Activated CD8-positive, alpha-beta memory T cell treated with anti-CD3 and anti-CD28 coated beads for 36 hours (primary cell): ENCODE measurements around the gene CENPL. TPM values are rescaled to one million over a fixed set of nuclear protein-coding genes. Genes with fewer than 3 reads are reported as not detected.
"Not testable (repeated sequence)": the region's sequence is repeated elsewhere in the genome, so short reads cannot be mapped to it uniquely, and the experiment has no call there.

Experiments used
- CTCF ChIA-PET: fragments of 350-600 bp; sonication (Branson Sonifier 250); formaldehyde crosslinking; loops from one replicate; lab custom pipeline; 2021; ENCODE audit warnings: antibody characterized with exemption; lab: Charles Lee
- POLR2A ChIA-PET: fragments of 350-600 bp; sonication (Branson Sonifier 250); formaldehyde crosslinking; loops from one replicate; lab custom pipeline; 2021; ENCODE audit warnings: antibody characterized with exemption; lab: Charles Lee
- total RNA-seq, 2 experiments: library from RNA; stranded (reverse); gene quantifications; one replicate each; pipeline ENCODE4 v1.2.3, GENCODE V29; 2021

CENPL gene
- total RNA-seq, 2 experiments from 2014 or later = 28.5 to 28.6 TPM

- POLR2A ChIA-PET = interaction anchor here (1.3 kb wide), 1 partner anchor 312 kb away, joined by 6 read pairs; no protein-coding TSS in a partner anchor
- CTCF ChIA-PET = not testable (repeated sequence)
Observed at GRCh38 chr1:173862146-173862768, 37.6 kb upstream of the CENPL start.

- POLR2A ChIA-PET = interaction anchor here (1.3 kb wide), 1 partner anchor 313 kb away, joined by 6 read pairs; no protein-coding TSS in a partner anchor
- CTCF ChIA-PET = no interaction called here
Observed at GRCh38 chr1:173861731-173862145, 37.1 kb upstream of the CENPL start.

- ChIA-PET CTCF (no interaction called here), POLR2A (interaction anchor here (0.7 to 1.9 kb wide), 4 partner anchors 8 to 36 kb away, joined by 3 to 9 read pairs (median 4); partner anchors contain the start of genes CENPL, DARS2, GAS5 and ZBTB37)
Observed at GRCh38 chr1:173860065-173860464, 35.4 kb upstream of the CENPL start.

- CTCF ChIA-PET = not testable (repeated sequence)
- POLR2A ChIA-PET = interaction anchor here (1.9 kb wide), 1 partner anchor 36 kb away, joined by 9 read pairs; the partner anchor contains the start of genes CENPL and DARS2
Observed at GRCh38 chr1:173859547-173859946, 34.9 kb upstream of the CENPL start.

- ChIA-PET CTCF (no interaction called here), POLR2A (interaction anchor here (0.5 to 1.2 kb wide), 2 partner anchors 24 to 121 kb away, joined by 3 to 4 read pairs; no protein-coding TSS in a partner anchor)
Observed at GRCh38 chr1:173857363-173857917, 32.8 kb upstream of the CENPL start.

- ChIA-PET POLR2A (interaction anchor here (1.2 kb wide), 1 partner anchor 24 kb away, joined by 3 read pairs; no protein-coding TSS in a partner anchor), CTCF (interaction anchor here (0.5 kb wide), 1 partner anchor 1073 kb away, joined by 3 read pairs; no protein-coding TSS in a partner anchor)
Observed at GRCh38 chr1:173856903-173857302, 32.2 kb upstream of the CENPL start.

- CTCF ChIA-PET = no interaction called here
- POLR2A ChIA-PET = interaction anchor here (1.2 kb wide), 1 partner anchor 23 kb away, joined by 3 read pairs; no protein-coding TSS in a partner anchor
Observed at GRCh38 chr1:173856014-173856413, 31.3 kb upstream of the CENPL start.

GRCh38 chr1:173853074-173853473 lies 28.4 kb upstream of the CENPL start:
- CTCF ChIA-PET = no interaction called here
- POLR2A ChIA-PET = no interaction called here

- CTCF ChIA-PET = interaction anchor here (0.6 kb wide), 1 partner anchor 1290 kb away, joined by 3 read pairs; no protein-coding TSS in a partner anchor
- POLR2A ChIA-PET = no interaction called here
Observed at GRCh38 chr1:173852105-173852504, 27.4 kb upstream of the CENPL start.

GRCh38 chr1:173832748-173833147 lies 8.1 kb upstream of the CENPL start:
- ChIA-PET POLR2A (no interaction called here), CTCF (no interaction called here)

- CTCF ChIA-PET = interaction anchor here (1.3 kb wide), 1 partner anchor 1083 kb away, joined by 3 read pairs; no protein-coding TSS in a partner anchor
- POLR2A ChIA-PET = interaction anchor here (0.6 kb wide), 1 partner anchor 14 kb away, joined by 3 read pairs; no protein-coding TSS in a partner anchor
Observed at GRCh38 chr1:173827611-173828010, 2.9 kb upstream of the CENPL start.

- POLR2A ChIA-PET = interaction anchor here (0.6 to 2.3 kb wide), 9 partner anchors 37 to 394 kb away, joined by 3 to 11 read pairs (median 6); partner anchors contain the start of genes GAS5, KLHL20, PRDX6 and ZBTB37
- CTCF ChIA-PET = interaction anchor here (0.9 to 2.0 kb wide), 5 partner anchors 10 to 394 kb away, joined by 3 to 14 read pairs (median 4); partner anchors contain the start of genes GAS5, KLHL20 and ZBTB37
Observed at GRCh38 chr1:173823781-173824314, 835 bp downstream of the CENPL start.

- ChIA-PET POLR2A (no interaction called here), CTCF (no interaction called here)
Observed at GRCh38 chr1:173821680-173822079, 3.0 kb downstream of the CENPL start.

- CTCF ChIA-PET = no interaction called here
- POLR2A ChIA-PET = no interaction called here
Observed at GRCh38 chr1:173818459-173818858, 6.2 kb downstream of the CENPL start.

- POLR2A ChIA-PET, CTCF ChIA-PET: not testable (repeated sequence)
Observed at GRCh38 chr1:173813654-173814053, 11.0 kb downstream of the CENPL start.

GRCh38 chr1:173802961-173803360 lies 21.7 kb downstream of the CENPL start:
- CTCF ChIA-PET = no interaction called here
- POLR2A ChIA-PET = no interaction called here

- POLR2A ChIA-PET, CTCF ChIA-PET: not testable (repeated sequence)
Observed at GRCh38 chr1:173799995-173800394, 24.7 kb downstream of the CENPL start.

- POLR2A ChIA-PET = no interaction called here
- CTCF ChIA-PET = no interaction called here
Observed at GRCh38 chr1:173798078-173798477, 26.6 kb downstream of the CENPL start.

GRCh38 chr1:173789841-173790240 lies 34.8 kb downstream of the CENPL start:
- ChIA-PET POLR2A (interaction anchor here (0.6 kb wide), 1 partner anchor 12 kb away, joined by 11 read pairs; no protein-coding TSS in a partner anchor), CTCF (no interaction called here)

GRCh38 chr1:173784997-173785396 lies 39.7 kb downstream of the CENPL start:
- ChIA-PET POLR2A (no interaction called here), CTCF (no interaction called here)
